SU-DHL-6 (cell line): ENCODE data around the gene DUSP28.

ENCODE experiments used
- CTCF ChIP-seq: fragments of 200-600 bp; sonication (generic); IDR thresholded peaks from one replicate; pipeline ENCODE4 v1.5.1; 2017; ENCODE audit warnings: antibody characterized with exemption, mild to moderate bottlenecking, low read length, moderate library complexity; ENCODE audit not compliant: insufficient read depth, poor library complexity, severe bottlenecking
- EZH2phosphoT487 ChIP-seq: fragments of 200-600 bp; sonication (generic), shearing (Covaris generic); conservative IDR thresholded peaks from 2 replicates; pipeline ENCODE4 v1.6.1; 2018; ENCODE audit warnings: mild to moderate bottlenecking, antibody characterized with exemption, low read length, moderate library complexity, mixed read lengths

- no peak for TF ChIP-seq CTCF
- TF ChIP-seq EZH2phosphoT487, result no peak
Observed at GRCh38 chr2:240576436-240577205, 16.5 kb downstream of the DUSP28 start.
